AG04449 (cell line): ENCODE results near the gene FOCAD.

ENCODE experiments used
- CTCF ChIA-PET: fragments of 350-600 bp; formaldehyde crosslinking; extraction: SDS; loops from one replicate; lab custom pipeline; 2021; ENCODE audit warnings: antibody characterized with exemption; lab: Yijun Ruan, JAX
- POLR2A ChIA-PET: fragments of 400-600, 350-600 bp; formaldehyde crosslinking; extraction: SDS; loops from one replicate; lab custom pipeline; 2020; ENCODE audit warnings: antibody characterized with exemption, inconsistent platforms; lab: Yijun Ruan, JAX
- DNase-seq: peaks from one replicate; pipeline ENCODE4 v3.0.0-alpha.2; 2010; ENCODE audit warnings: low read depth, low spot score
- H3K4me3 ChIP-seq: 2 replicates; pipeline ENCODE4 v1.5.1; 2011; ENCODE audit warnings: low read depth, mild to moderate bottlenecking, control low read depth, low read length
- CTCF ChIP-seq: IDR thresholded peaks from one replicate; pipeline ENCODE4 v1.5.1; 2011; ENCODE audit warnings: mild to moderate bottlenecking, moderate library complexity, low read length, control low read depth, inconsistent platforms; ENCODE audit not compliant: insufficient read depth; ENCODE audit errors: missing control alignments

The FOCAD gene

DNA sequence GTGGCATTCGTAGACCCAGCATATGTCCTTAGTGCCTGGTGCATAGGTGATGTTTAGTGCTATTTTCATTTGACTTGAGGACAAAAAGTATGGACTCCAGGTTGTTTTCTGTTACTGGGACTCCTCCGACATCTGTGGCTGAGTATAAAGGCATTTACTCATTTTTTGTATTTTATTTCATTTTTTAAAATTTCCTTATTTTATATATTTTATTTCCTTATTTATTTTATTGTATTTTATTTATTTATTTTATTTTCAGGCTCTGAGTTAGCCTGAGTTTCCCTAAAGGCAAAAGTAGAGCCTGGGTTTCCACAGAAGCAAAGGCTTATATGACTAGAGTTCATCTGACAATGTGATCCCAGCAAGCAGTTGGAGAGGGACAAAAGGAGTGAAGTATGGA lies 91.6 kb downstream of the FOCAD start:
- DNase-seq, result no peak
- TF ChIP-seq CTCF, result no peak
- POLR2A ChIA-PET, result no interaction called here
- CTCF ChIA-PET, result no interaction called here
- no peak overlapping the region for H3K4me3 ChIP-seq

- ChIA-PET CTCF (no interaction called here), POLR2A (no interaction called here)
- no peak for DNase-seq
- no peak for TF ChIP-seq CTCF
- H3K4me3 ChIP-seq, result no peak overlapping the region
Observed at GRCh38 chr9:20781092-20781491, 97.0 kb downstream of the FOCAD start.

- CTCF ChIA-PET, result interaction anchor here (0.9 kb wide), 1 partner anchor 83 kb away, joined by 3 read pairs; no protein-coding TSS in a partner anchor
- DNase-seq, result no peak
- POLR2A ChIA-PET, result no interaction called here
- H3K4me3 ChIP-seq, result no peak overlapping the region
- no peak for TF ChIP-seq CTCF
Observed at GRCh38 chr9:20782289-20782688, 98.2 kb downstream of the FOCAD start.

DNA sequence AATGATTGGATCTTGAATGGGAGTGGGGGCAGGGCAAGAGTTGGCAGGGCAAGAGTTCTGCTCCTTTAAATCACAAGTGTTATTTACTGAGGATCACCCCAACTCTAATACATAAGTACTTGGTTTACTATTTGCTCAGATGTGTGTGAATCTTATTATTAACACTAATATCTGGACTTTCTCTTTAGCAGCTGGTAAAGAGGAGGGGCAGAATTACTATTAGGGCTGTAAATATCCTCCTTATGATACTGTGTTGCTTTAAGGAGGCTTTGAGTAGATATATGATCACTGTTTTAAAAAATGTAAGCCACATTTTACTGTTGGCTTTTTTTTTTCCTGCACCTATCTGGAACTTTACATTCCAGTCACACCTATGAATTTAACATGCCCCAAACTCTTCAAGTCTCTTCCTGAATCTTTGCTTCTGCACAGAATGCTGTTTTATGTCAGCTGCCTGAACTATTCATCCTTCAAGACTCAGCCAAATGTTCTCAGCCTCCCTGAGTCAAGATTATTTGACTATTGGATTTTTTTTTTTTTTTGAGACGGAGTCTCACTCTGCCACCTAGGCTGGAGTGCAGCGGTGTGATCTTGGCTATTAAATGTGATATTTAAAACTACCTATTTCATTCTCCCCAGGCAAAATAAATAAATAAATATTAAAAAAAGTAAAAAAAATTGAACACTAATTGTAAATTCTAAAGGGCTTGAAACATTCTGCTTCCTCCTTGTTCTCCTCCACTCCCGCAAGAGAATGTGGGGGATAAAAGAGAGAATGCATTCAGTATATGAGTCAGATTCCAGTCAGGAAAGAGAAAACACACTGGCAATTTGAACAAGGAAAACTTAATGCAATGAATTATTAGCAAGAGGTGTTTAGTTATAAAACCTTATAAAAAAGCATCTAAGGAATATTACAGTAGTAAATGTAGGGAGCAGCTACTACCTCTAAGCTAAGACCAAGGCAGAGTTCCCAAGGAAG lies 99.3 kb downstream of the FOCAD start:
- no peak for DNase-seq
- ChIA-PET CTCF (interaction anchor here (0.9 kb wide), 1 partner anchor 82 kb away, joined by 3 read pairs; no protein-coding TSS in a partner anchor), POLR2A (no interaction called here)
- no peak for TF ChIP-seq CTCF
- no peak overlapping the region for H3K4me3 ChIP-seq

DNA sequence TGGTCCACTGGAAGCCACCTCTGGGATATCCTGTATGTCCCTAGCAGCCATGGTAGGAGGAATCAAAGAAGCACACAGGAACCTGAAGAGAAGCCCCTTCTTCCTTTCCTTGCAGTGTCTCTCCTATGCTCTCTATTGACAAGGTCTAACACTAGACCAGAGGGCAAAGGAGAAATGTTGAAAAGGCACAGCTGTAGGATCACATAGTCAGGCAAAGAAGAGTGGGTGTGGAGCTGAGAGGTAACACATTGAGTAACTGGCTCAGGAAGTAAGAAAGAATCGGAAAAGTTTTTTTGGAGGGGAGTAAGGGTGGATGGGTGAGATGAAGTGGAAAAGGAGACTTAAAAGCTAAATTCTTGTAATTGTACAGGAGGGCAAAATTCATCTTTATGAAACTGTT lies 100.1 kb downstream of the FOCAD start:
- DNase-seq, result no peak
- H3K4me3 ChIP-seq, result no peak overlapping the region
- ChIA-PET POLR2A (no interaction called here), CTCF (no interaction called here)
- TF ChIP-seq CTCF, result no peak

GRCh38 chr9:20786807-20787206 lies 102.7 kb downstream of the FOCAD start:
- ChIA-PET CTCF (interaction anchor here (1.1 kb wide), 1 partner anchor 30 kb away, joined by 3 read pairs; no protein-coding TSS in a partner anchor), POLR2A (no interaction called here)
- TF ChIP-seq CTCF, result no peak
- no peak overlapping the region for H3K4me3 ChIP-seq
- no peak for DNase-seq
